Activated CD4-positive, alpha-beta T cell treated with anti-CD3 and anti-CD28 coated beads for 48 hours (primary cell): ENCODE results near the gene TOR1AIP2.

ENCODE experiments used
- DNase-seq: peaks from one replicate; pipeline ENCODE4 v3.0.0-alpha.2; 2020

The TOR1AIP2 gene

GRCh38 chr1:179823693-179824092 is 53.9 kb downstream of the TOR1AIP2 start:
- no peak for DNase-seq

- no peak for DNase-seq
These were observed 55.5 kb downstream of the TOR1AIP2 start for GRCh38 chr1:179822065-179822464.

- DNase-seq: no peak
These were observed 56.1 kb downstream of the TOR1AIP2 start for GRCh38 chr1:179821524-179821923.

- no peak for DNase-seq
These were observed 57.2 kb downstream of the TOR1AIP2 start for GRCh38 chr1:179820226-179820970.

GRCh38 chr1:179818743-179819173 is 58.8 kb downstream of the TOR1AIP2 start:
- no peak for DNase-seq

- DNase-seq: no peak
These were observed 59.3 kb downstream of the TOR1AIP2 start for GRCh38 chr1:179818260-179818659.

- no peak for DNase-seq
These were observed 59.8 kb downstream of the TOR1AIP2 start for GRCh38 chr1:179817789-179818188.

GRCh38 chr1:179817056-179817455 is 60.5 kb downstream of the TOR1AIP2 start:
- DNase-seq: no peak

GRCh38 chr1:179816196-179816960 is 61.2 kb downstream of the TOR1AIP2 start:
- no peak for DNase-seq

GRCh38 chr1:179815641-179816040 is 62.0 kb downstream of the TOR1AIP2 start:
- no peak for DNase-seq

GRCh38 chr1:179814546-179814838 is 63.1 kb downstream of the TOR1AIP2 start:
- no peak for DNase-seq

- no peak for DNase-seq
These were observed 63.7 kb downstream of the TOR1AIP2 start for GRCh38 chr1:179813626-179814545.

GRCh38 chr1:179812501-179813292 is 64.9 kb downstream of the TOR1AIP2 start:
- no peak for DNase-seq

GRCh38 chr1:179810367-179810715 is 67.3 kb downstream of the TOR1AIP2 start:
- DNase-seq: no peak

- DNase-seq: peak; percentile 77
These were observed 67.9 kb downstream of the TOR1AIP2 start for GRCh38 chr1:179809506-179810366.

GRCh38 chr1:179808503-179808902 is 69.1 kb downstream of the TOR1AIP2 start:
- no peak for DNase-seq

GRCh38 chr1:179807691-179808485 is 69.7 kb downstream of the TOR1AIP2 start:
- no peak for DNase-seq

GRCh38 chr1:179807291-179807690 is 70.3 kb downstream of the TOR1AIP2 start:
- no peak for DNase-seq

GRCh38 chr1:179806333-179806732 is 71.3 kb downstream of the TOR1AIP2 start:
- DNase-seq: no peak

- no peak for DNase-seq
These were observed 72.1 kb downstream of the TOR1AIP2 start for GRCh38 chr1:179805291-179806195.
